H9 (cell line): ENCODE measurements around the gene FASLG. TPM values are rescaled to one million over a fixed set of nuclear protein-coding genes. Genes with fewer than 3 reads are reported as not detected.

Experiments used
- DNase-seq: peaks from one replicate; pipeline ENCODE4 v3.0.0-alpha.2; 2017
- H2AFZ ChIP-seq: one replicate; pipeline ENCODE4 v1.6.1; 2013; ENCODE audit warnings: mild to moderate bottlenecking, low read length, control low read depth, moderate library complexity
- H2AK5ac ChIP-seq: 2 replicates; pipeline ENCODE4 v1.6.1; 2013; ENCODE audit warnings: low read length, control low read depth, mixed read lengths; ENCODE audit not compliant: insufficient read length
- H2BK120ac ChIP-seq: one replicate; pipeline ENCODE4 v1.6.1; 2013; ENCODE audit warnings: low read depth, mild to moderate bottlenecking, low read length, control low read depth, inconsistent platforms; ENCODE audit not compliant: poor library complexity, severe bottlenecking
- H2BK12ac ChIP-seq: 2 replicates; pipeline ENCODE4 v1.6.1; 2013; ENCODE audit warnings: low read length, control low read depth, mixed read lengths, low read depth; ENCODE audit not compliant: insufficient read length
- H2BK15ac ChIP-seq: 2 replicates; pipeline ENCODE4 v1.6.1; 2013; ENCODE audit warnings: low read depth, low read length, control low read depth
- H2BK20ac ChIP-seq: one replicate; pipeline ENCODE4 v1.6.1; 2013; ENCODE audit warnings: low read depth, mild to moderate bottlenecking, low read length, control low read depth, inconsistent platforms; ENCODE audit not compliant: poor library complexity, severe bottlenecking
- H2BK5ac ChIP-seq: 2 replicates; pipeline ENCODE4 v1.6.1; 2013; ENCODE audit warnings: low read length, control low read depth, mixed read lengths; ENCODE audit not compliant: insufficient read length
- H3K14ac ChIP-seq: 2 replicates; pipeline ENCODE4 v1.6.1; 2013; ENCODE audit warnings: low read length, control low read depth; ENCODE audit not compliant: insufficient read depth
- H3K18ac ChIP-seq: 2 replicates; pipeline ENCODE4 v1.6.1; 2013; ENCODE audit warnings: low read depth, mild to moderate bottlenecking, mixed read lengths, low read length, control low read depth; ENCODE audit not compliant: insufficient read length
- H3K23ac ChIP-seq: 2 replicates; pipeline ENCODE4 v1.6.1; 2013; ENCODE audit warnings: low read length, control low read depth, mixed read lengths, low read depth; ENCODE audit not compliant: insufficient read length
- H3K23me2 ChIP-seq: 2 replicates; pipeline ENCODE4 v1.6.1; 2013; ENCODE audit warnings: low read depth, mild to moderate bottlenecking, mixed read lengths, low read length, control low read depth; ENCODE audit not compliant: insufficient read length, poor library complexity, severe bottlenecking
- H3K27ac ChIP-seq: 2 replicates; pipeline ENCODE4 v1.5.1; 2013; ENCODE audit warnings: low read length, control low read depth, mixed read lengths, low read depth; ENCODE audit not compliant: insufficient read length
- H3K27me3 ChIP-seq: 2 replicates; pipeline ENCODE4 v1.6.1; 2013; ENCODE audit warnings: low read length, control low read depth, inconsistent platforms; ENCODE audit not compliant: insufficient read depth
- H3K4ac ChIP-seq: 2 replicates; pipeline ENCODE4 v1.6.1; 2013; ENCODE audit warnings: low read depth, mild to moderate bottlenecking, control low read depth, inconsistent platforms, low read length, moderate library complexity
- H3K4me1 ChIP-seq: 2 replicates; pipeline ENCODE4 v1.6.1; 2013; ENCODE audit warnings: low read length, control low read depth, inconsistent platforms; ENCODE audit not compliant: insufficient read depth
- H3K4me2 ChIP-seq: 2 replicates; pipeline ENCODE4 v1.6.1; 2013; ENCODE audit warnings: low read length, control low read depth, mixed read lengths; ENCODE audit not compliant: insufficient read length, insufficient read depth
- H3K56ac ChIP-seq: 2 replicates; pipeline ENCODE4 v1.6.1; 2013; ENCODE audit warnings: low read depth, mild to moderate bottlenecking, mixed read lengths, low read length, control low read depth; ENCODE audit not compliant: insufficient read length
- H3K79me1 ChIP-seq: 2 replicates; pipeline ENCODE4 v1.6.1; 2013; ENCODE audit warnings: low read depth, mild to moderate bottlenecking, moderate library complexity, low read length, control low read depth, inconsistent platforms; ENCODE audit not compliant: insufficient read depth, poor library complexity, severe bottlenecking
- H3K79me2 ChIP-seq: 2 replicates; pipeline ENCODE4 v1.6.1; 2013; ENCODE audit warnings: low read length, control low read depth, inconsistent platforms; ENCODE audit not compliant: insufficient read depth
- H3K9ac ChIP-seq: 2 replicates; pipeline ENCODE4 v1.6.1; 2013; ENCODE audit warnings: low read length, control low read depth, mixed read lengths; ENCODE audit not compliant: insufficient read length; ENCODE audit errors: extremely low read depth
- H3K9me3 ChIP-seq: one replicate; pipeline ENCODE4 v1.6.1; 2013; ENCODE audit warnings: low read depth, low read length, inconsistent platforms; ENCODE audit not compliant: control insufficient read depth
- H3T11ph ChIP-seq: one replicate; pipeline ENCODE4 v1.6.1; 2013; ENCODE audit warnings: mild to moderate bottlenecking, low read length, control low read depth, inconsistent platforms
- H4K20me1 ChIP-seq: one replicate; pipeline ENCODE4 v1.6.1; 2013; ENCODE audit not compliant: control insufficient read depth, insufficient read length, insufficient read depth
- H4K5ac ChIP-seq: 2 replicates; pipeline ENCODE4 v1.6.1; 2013; ENCODE audit warnings: low read depth, mild to moderate bottlenecking, mixed read lengths, low read length, control low read depth; ENCODE audit not compliant: insufficient read length
- H4K8ac ChIP-seq: replicated peaks from 2 replicates; pipeline ENCODE4 v1.6.1; 2013; ENCODE audit warnings: low read length, control low read depth, mixed read lengths, low read depth; ENCODE audit not compliant: insufficient read length
- H4K91ac ChIP-seq: 2 replicates; pipeline ENCODE4 v1.6.1; 2013; ENCODE audit warnings: low read depth, mild to moderate bottlenecking, moderate library complexity, mixed read lengths, low read length, control low read depth; ENCODE audit not compliant: insufficient read length
- H3K27ac Mint-ChIP-seq, 3 experiments: 2 replicates in 2 of 3; 3 replicates in 1 of 3; pipeline ENCODE4 v1.8.0; 2020 to 2021; ENCODE audit warnings: mixed read lengths in 3 of 3, mild to moderate bottlenecking in 1 of 3, moderate library complexity in 1 of 3
- H3K27me3 Mint-ChIP-seq: 2 replicates; pipeline ENCODE4 v1.8.0; 2021; ENCODE audit warnings: low read depth, mild to moderate bottlenecking, moderate library complexity, mixed read lengths
- H3K36me3 Mint-ChIP-seq, 3 experiments: 2 replicates in 2 of 3; 3 replicates in 1 of 3; pipeline ENCODE4 v1.8.0; 2020 to 2021; ENCODE audit warnings: low read depth in 3 of 3, mixed read lengths in 3 of 3; ENCODE audit not compliant: insufficient read depth in 1 of 3
- H3K4me1 Mint-ChIP-seq, 2 experiments: 2 replicates each; pipeline ENCODE4 v1.8.0; 2020; ENCODE audit warnings: mixed read lengths in 2 of 2
- H3K4me3 Mint-ChIP-seq, 2 experiments: 2 replicates in 1 of 2; 3 replicates in 1 of 2; pipeline ENCODE4 v1.8.0; 2020 to 2021; ENCODE audit warnings: mild to moderate bottlenecking in 2 of 2, mixed read lengths in 2 of 2, moderate library complexity in 1 of 2
- H3K9me3 Mint-ChIP-seq, 2 experiments: 2 replicates in 1 of 2; 3 replicates in 1 of 2; pipeline ENCODE4 v1.8.0; 2020; ENCODE audit warnings: mild to moderate bottlenecking in 2 of 2, mixed read lengths in 2 of 2, moderate library complexity in 1 of 2
- CTCF ChIP-seq: fragments of 200-600 bp; sonication (generic); conservative IDR thresholded peaks from 3 replicates; pipeline ENCODE4 v1.8.0; 2021; ENCODE audit warnings: antibody characterized with exemption, mild to moderate bottlenecking
- WGBS: extraction: QIAGEN DNeasy Blood & Tissue Kit; methylation state at CpG from one replicate; pipeline ENCODE4 v1.1.7; 2013; ENCODE audit warnings: missing lambda C conversion rate, low lambda C conversion rate, mixed read lengths; ENCODE audit not compliant: insufficient read length; ENCODE audit errors: extremely low coverage; 5-methylcytosine and 5-hydroxymethylcytosine counted together
- total RNA-seq: library from RNA; stranded (reverse); gene quantifications from 2 replicates; pipeline ENCODE4 v1.2.1, GENCODE V29; 2021

Gene FASLG
- total RNA-seq, 1 experiment from 2014 or later, result not detected

- Histone ChIP-seq H3K23ac (no peak overlapping the region), H3K27me3 (no peaks in the 10 kb centered on the region), H3K79me1 (no peaks in the 10 kb centered on the region), H3K14ac (no peak overlapping the region), H2BK20ac (no peak overlapping the region), H3K4ac (no peak overlapping the region), H4K5ac (no peak overlapping the region), H3K9ac (no peak overlapping the region), H3K27ac (no peak overlapping the region), H3K9me3 (no peaks in the 10 kb centered on the region), H2AK5ac (no peak overlapping the region), H3T11ph (no peak overlapping the region), H4K8ac (no peak overlapping the region), H2BK12ac (no peak overlapping the region), H3K18ac (no peak overlapping the region), H4K91ac (no peak overlapping the region), H3K4me1 (no peaks in the 10 kb centered on the region), H3K23me2 (no peaks in the 10 kb centered on the region), H3K79me2 (no peaks in the 10 kb centered on the region), H3K4me2 (no peak overlapping the region), H2BK15ac (no peak overlapping the region), H4K20me1 (no peaks in the 10 kb centered on the region), H2BK5ac (no peak overlapping the region), H2BK120ac (no peak overlapping the region), H2AFZ (no peak overlapping the region), H3K56ac (no peak overlapping the region)
- no CpG with 5 or more reads among the region's 3 CpGs for WGBS
- H3K4me1 Mint-ChIP-seq, result no peaks in the 10 kb centered on the region
- no peaks in the 10 kb centered on the region for H3K36me3 Mint-ChIP-seq
- no peak overlapping the region for H3K27ac Mint-ChIP-seq
- no peaks in the 10 kb centered on the region for H3K27me3 Mint-ChIP-seq
- TF ChIP-seq CTCF, result no peak
- H3K4me3 Mint-ChIP-seq, result no peak overlapping the region
- H3K9me3 Mint-ChIP-seq, result peaks cover 0 to 2% of the 10 kb centered on the region in 2 experiments; a peak in 2 of 5 replicates
- DNase-seq, result no peak
These were observed 9.2 kb downstream of the FASLG start for GRCh38 chr1:172668097-172668496.
